GM21390 (cell line): ENCODE data around the gene TSHZ2.

ENCODE experiments used
- ATAC-seq: cut with Tn5 transposase; IDR thresholded peaks from one replicate; pipeline ENCODE4 v1.9.1; 2021; ENCODE audit not compliant: unreplicated experiment

Gene TSHZ2

GRCh38 chr20:52972190-52972937 is at the start of gene TSHZ2:
TSHZ2 (plus strand) TSS chr20:52972358; CDS start chr20:52973294, 936 bp downstream.
- no peak for ATAC-seq

GRCh38 chr20:52922436-52922835 is 49.7 kb upstream of the TSHZ2 start:
- no peak for ATAC-seq

- no peak for ATAC-seq
These were observed 48.8 kb upstream of the TSHZ2 start for GRCh38 chr20:52923123-52923937.

- no peak for ATAC-seq
These were observed 47.5 kb upstream of the TSHZ2 start for GRCh38 chr20:52924411-52925271.

GRCh38 chr20:52926505-52926904 is 45.7 kb upstream of the TSHZ2 start:
- ATAC-seq, result no peak

- ATAC-seq, result no peak
These were observed 38.3 kb upstream of the TSHZ2 start for GRCh38 chr20:52933867-52934266.

GRCh38 chr20:52936351-52937340 is 35.5 kb upstream of the TSHZ2 start:
- no peak for ATAC-seq

GRCh38 chr20:52937591-52938100 is 34.5 kb upstream of the TSHZ2 start:
- no peak for ATAC-seq

GRCh38 chr20:52939141-52939540 is 33.0 kb upstream of the TSHZ2 start:
- no peak for ATAC-seq

- no peak for ATAC-seq
These were observed 30.4 kb upstream of the TSHZ2 start for GRCh38 chr20:52941808-52942207.

- no peak for ATAC-seq
These were observed 28.8 kb upstream of the TSHZ2 start for GRCh38 chr20:52943185-52943841.

GRCh38 chr20:52945268-52945667 is 26.9 kb upstream of the TSHZ2 start:
- no peak for ATAC-seq

GRCh38 chr20:52945862-52946522 is 26.2 kb upstream of the TSHZ2 start:
- no peak for ATAC-seq

- no peak for ATAC-seq
These were observed 23.7 kb upstream of the TSHZ2 start for GRCh38 chr20:52948491-52948890.

GRCh38 chr20:52953020-52953419 is 19.1 kb upstream of the TSHZ2 start:
- no peak for ATAC-seq

- no peak for ATAC-seq
These were observed 17.3 kb upstream of the TSHZ2 start for GRCh38 chr20:52954849-52955248.

- no peak for ATAC-seq
These were observed 13.9 kb upstream of the TSHZ2 start for GRCh38 chr20:52958211-52958610.

GRCh38 chr20:52959125-52959524 is 13.0 kb upstream of the TSHZ2 start:
- ATAC-seq, result no peak

- ATAC-seq, result no peak
These were observed 10.0 kb upstream of the TSHZ2 start for GRCh38 chr20:52962183-52962582.
